ENCODE measurements around the gene C10orf95.
A peak's percentile ranks its signal among the peaks of the same experiment; 100 is the strongest.

- TF ChIP-seq CTCF (IDR thresholded peaks at IDR 0.05; ENCODE audit: insufficient read depth, low read length) = no peak
- TF ChIP-seq REST (IDR thresholded peaks at IDR 0.05; ENCODE audit: insufficient replicate concordance, low read depth) = peak; percentile 87
- TF ChIP-seq POLR2AphosphoS5 (IDR thresholded peaks at IDR 0.05; ENCODE audit: low read depth) = 0 out of 2 replicates have a peak, but pooled peaks have one; percentile 28
- no peak for TF ChIP-seq SPI1 (IDR thresholded peaks at IDR 0.05; ENCODE audit: borderline replicate concordance, low read depth)
- no peak for TF ChIP-seq GABPA (IDR thresholded peaks at IDR 0.05; ENCODE audit: low read depth)
Observed at GRCh38 chr10:102461187-102462054, 10.1 kb upstream of the C10orf95 start.
